Stimulated activated CD8-positive, alpha-beta memory T cell treated with anti-CD3 and anti-CD28 coated beads, Interleukin-7, amount 100 ng/mL, for 24 hours (primary cell): ENCODE results near the gene WASL.

Experiments
- DNase-seq: peaks from one replicate; pipeline ENCODE4 v3.0.0-alpha.2; 2020; ENCODE audit warnings: low read depth

The WASL gene

DNA sequence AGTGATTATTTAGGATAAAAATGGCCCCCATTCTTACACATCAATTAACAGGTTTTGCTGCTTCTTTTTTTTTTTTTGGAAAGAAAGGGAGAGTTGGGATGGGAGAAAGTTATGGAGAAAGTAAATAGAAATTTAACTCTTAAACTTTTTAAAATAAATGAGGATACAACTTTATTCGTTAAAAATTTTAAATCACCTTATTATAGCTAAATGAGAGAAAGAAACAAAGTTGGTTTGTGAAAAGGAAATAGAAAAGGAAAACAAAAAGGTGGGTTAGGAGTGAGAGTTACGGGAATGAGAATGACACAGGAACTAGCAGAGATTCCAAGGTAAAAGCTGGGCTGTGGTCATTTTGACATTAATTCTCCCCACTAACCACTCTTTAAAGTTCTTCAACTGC lies 58.3 kb downstream of the WASL start:
- no peak for DNase-seq

DNA sequence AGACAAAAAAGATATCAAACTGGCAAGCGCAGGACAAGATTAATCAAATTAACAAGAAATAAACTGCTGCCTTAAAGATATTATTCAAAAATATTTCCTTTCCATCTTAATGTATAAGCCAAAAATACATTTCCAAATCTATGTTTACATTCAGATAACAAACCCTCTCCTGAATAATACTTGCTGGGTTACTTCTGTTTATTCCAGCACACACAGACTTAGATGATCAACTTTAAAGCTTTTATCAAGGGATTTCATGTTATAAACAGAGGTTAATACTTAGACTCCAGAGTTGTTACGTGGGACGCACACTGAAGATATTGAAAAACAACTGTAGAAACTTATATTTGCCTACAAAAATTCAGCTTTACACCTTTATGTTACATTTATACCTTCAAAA lies 59.6 kb downstream of the WASL start:
- DNase-seq: no peak

DNA sequence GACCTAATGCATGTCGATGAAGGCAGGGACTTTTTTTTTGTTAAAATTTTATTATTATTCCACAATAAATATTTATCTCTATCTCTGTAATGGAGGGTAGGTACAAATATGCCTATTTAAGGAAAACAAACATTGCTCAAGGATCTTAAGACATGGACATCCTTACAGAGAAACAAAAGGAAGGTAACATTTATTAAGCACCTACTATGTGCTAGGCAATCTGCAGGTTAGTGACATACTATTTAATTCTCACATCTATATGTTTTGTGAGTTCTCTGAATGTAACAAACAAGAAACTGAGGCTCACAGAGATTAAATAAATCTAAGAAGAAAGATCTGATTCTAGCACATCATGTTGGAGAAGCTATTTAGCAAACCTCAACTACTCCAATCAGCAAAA lies 61.1 kb downstream of the WASL start:
- no peak for DNase-seq

DNA sequence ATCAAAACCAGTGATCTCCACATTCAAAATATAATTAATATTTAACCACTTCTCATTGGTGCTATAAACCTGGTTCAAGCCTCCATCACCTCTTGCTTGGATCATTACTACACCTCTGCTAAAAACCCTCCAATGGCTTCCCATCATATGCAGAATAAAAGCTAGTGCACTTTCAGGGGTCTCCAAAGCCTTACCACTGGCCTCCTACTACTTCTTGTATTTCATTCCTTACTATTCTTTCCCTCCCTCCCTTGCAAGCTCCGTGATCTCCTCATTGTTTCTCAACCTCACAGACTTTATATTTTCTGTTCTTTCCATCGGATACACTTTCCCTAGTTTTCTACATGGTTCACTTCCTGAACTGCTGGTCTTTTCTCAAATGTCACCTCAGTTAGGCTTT lies 61.6 kb downstream of the WASL start:
- DNase-seq: no peak

DNA sequence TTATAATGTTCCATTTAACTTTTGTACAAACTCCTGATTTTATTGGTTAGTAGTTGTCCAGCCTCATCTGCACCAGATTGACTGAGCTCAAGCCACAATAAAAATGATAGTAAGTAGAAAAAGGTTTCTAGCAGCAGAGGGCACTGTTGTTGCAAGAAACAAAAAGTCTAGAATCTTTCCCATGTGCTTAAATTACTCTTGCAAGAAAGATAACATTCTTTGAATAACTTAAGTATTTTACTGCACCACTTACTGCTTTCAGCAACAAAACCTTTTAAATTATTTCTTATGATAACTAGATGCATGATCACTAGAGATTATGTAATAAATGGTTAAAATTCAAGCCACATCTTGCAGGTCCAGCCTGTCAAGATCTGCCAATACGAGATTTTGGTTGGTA lies 66.1 kb downstream of the WASL start:
- no peak for DNase-seq

DNA sequence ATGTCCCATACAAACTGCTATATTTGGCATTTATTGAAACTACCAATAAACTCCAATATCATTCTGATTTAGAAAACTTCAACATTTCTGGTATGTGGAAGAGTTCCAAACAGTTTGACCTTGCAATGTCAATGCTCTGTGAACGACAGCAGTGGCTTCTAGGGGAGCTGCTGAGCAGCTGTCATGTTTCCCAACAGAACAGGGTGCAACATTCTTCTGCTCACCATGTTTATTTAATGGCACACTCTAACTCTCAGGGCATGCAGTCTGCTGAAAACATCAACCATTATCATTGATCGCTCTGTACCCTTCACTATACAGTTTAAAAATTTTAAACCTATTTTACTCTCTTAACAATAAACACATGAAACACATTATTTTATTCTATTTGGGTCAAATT lies 67.2 kb downstream of the WASL start:
- DNase-seq: no peak

DNA sequence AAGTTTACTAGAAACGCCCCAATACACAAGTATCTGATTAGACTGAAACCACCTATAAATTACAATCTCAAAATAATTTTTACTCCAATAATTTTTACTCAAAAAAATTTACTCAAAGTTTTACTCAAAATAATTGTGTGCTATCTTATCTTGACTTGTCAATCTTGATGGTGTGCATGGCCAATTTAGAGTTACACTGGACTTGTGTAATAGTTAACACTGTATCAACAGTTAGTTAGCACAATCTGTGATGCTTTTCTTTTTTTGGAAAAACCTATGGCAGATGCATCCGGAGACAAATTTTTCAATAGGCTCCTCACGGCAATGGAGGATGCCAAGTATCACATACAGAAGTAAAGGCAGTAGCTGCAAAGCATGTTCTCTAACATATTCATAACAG lies 68.2 kb downstream of the WASL start:
- no peak for DNase-seq

DNA sequence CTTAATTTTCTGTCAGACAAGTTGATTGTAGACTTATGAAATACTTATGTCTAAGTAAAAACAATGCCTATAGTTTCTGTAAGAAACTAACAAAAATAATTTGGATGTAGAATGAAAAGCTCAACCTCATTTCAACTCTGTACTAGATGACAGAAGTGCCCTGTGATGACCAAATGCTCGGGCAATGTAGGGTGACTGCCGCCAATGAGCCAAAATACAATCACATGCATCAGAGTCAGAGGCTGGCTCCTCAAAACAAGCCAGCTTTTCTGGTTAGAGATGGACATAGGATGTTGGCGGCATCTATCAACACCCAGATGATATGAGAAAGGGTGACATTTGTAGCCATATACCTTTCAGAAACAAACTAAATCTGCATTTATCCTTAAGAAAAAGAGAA lies 69.2 kb downstream of the WASL start:
- DNase-seq: no peak

DNA sequence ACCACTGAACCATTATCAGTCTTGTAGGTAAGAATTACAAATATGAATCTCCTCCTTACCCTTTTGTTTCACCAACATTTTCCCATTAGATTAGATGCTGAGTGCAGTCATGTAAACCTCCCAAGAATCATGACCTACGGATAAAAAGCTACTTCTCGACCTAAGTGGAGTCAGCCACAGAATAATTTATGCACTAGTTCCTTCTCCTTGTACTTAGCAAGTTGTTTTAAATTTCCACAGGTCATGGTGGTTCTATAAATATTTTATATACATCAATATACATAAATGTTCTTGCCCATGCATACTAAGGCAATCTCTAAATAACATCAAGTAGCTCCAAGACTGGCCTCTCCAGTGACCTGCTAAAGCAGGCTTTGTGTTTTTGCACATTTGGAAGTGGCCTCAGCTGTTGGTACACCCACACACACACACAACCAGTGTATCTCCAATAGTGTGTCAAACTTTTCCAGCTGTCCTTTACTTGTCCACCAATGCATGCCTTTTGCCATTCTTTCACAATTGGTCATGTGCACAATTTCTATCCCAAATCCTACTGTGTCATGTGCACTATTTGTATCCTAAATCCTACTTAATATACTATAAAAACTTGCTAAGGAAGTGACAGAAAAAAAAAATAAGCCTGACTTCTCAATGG lies 71.6 kb downstream of the WASL start:
- no peak for DNase-seq

DNA sequence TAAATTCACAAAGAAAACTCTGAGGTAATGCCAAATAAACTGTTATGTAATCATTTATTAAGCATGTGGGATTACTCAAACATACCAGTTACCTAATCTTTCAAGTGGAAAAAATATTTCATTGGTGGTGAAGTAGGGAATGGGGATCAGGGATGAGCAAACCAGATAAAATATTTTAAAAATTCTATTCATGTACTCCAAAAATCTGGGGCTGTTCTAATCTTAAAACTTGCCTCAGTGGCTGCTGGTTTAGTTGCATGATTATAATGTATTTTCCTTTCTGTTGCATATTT lies 73.7 kb downstream of the WASL start:
- DNase-seq: no peak

DNA sequence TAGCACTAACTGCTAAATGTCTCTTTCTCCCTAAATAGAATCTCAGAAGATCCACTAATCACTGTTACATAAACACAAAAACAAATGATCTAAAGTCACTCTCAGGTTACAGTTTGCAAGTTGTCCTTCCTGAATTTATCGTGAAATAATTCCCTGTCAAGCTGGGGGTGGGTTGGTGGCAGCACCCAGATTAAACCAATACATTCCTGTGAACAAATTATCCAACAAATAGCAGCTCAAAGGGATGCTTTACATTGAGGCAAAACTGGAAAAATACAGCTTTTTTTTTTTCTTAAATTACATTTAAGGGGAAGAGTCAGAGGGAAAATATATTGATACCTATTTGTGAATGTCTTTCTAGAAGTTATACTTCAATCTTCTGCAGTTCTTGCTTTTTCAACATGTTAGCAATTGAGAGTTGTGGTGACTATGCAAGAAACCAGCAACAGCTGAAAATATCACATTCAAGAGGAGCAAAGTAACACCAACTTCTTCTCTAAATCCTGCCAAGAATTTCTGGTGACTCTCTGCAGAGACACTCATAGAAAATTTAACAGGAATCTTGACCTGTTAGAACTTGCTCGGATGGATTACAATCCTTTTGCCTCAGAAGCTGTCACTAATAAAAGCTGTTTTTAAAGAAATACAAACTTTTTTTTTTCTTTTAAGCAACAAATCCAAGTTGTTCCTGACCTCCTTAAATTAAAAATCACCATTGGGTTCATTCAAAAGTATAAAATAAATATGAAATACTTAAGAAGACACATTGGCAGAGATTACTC lies 74.2 kb downstream of the WASL start:
- DNase-seq: no peak

DNA sequence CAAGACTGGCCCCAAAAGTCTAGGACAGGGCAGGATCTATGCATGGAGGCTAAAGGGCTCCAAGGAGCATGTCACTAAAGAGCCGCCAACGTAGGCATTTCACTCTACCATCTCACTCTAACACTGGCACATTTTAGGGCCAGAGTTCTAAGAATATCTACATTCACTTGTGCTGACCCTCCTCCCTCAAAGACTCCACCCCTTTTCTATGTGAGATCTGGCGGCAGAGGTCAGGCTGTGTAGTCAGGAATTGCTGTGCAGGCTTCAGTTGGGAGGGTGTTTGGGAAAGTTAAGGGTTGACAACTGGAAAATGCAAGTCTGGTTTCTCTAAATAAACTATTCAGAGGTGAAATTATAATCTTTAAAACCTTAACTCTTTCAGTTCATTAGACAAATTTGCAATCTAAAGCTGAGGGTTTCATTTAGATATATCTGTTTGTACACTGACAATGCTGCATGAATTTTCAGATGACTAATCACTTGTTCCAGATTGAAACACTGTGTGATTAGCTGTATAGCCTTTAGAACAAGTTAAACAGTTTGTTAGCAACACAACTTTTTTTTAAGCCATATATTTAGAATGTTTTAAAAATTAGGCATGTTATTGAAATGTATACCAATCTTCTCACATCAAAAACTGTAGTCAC lies 74.9 kb downstream of the WASL start:
- DNase-seq: no peak

DNA sequence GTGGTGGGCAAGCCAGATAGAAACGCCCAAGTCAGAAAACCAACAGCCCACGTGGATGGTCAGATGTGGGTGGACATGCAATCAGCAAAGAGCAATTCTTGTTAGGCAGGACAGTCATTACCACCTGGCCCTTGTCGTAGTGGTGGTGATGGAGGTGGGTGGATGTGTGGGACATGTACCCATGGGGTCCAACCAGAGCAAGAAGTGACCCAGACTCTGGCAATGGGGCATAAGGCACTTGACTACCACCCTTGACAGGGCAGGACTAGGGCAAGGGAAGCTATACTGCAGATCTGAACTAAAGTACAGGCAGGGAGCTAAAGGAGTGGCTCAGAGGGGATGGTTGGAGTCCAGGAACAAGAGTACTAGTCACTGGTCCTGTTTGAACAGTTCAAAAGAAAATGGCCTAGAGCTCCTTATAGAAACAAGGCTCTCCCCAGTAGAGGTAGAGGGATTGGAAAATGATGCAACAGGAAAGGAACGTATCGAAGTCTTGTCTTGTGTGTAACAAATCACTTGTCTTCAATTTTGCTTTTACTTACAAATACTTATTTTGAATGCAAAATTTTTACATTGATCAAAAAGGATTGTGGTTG lies 75.6 kb downstream of the WASL start:
- no peak for DNase-seq

DNA sequence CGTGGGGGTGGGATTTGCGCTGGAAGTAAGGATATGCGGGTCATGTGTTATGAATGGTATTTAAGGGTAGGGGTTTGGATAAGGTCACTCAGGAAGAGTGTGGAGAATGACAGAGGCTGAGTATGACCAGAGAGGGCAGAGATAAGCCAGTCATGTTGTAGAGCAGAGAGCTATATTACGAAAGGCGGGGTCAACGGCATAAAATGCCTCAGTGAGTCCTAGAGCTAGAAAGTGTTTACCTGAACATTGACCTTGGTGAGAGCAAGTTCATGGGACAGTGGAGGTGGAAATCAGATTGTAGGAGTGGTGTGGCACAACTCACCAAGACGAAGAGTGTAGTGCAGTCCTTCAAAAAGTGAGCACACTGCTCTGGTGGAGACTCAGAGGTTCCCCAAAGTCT lies 79.3 kb downstream of the WASL start:
- DNase-seq: no peak

DNA sequence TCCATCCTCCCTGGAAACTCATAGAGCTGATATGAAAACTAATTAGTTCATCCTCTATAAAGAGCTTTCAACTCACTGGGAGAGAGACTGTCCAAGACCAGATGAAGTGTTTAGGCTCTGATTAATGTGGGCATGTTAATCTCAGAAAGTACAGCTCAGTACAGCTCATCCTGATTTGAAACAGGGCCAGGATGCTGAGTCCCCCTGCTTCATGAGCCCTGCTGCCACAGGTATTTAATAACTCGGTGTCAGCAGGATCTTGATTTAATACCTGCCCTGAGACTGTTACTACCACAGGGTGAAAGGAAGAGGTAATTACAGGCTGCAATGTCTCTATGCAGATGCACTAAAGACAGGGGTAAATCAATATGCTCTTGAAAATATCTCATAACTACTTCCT lies 82.3 kb downstream of the WASL start:
- DNase-seq: no peak

DNA sequence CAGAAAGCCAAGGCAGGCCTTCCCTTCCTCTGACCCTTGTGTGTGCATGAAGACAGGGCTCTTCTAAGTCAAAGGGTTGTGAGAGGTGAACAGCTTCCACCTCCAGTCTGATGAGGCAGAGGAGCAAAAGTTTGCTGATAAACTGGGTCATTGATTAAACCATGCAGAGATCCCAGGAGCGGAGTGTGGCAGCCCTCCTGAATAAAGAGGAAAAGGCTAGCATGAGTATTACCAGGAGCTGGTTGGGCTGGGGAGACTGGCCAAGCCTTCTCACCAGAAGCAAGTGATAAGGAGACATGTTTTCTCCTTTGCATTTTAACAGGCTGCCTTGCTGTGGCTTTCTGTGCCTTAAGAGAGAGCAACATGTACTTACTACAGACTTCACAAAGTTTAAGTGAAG lies 82.9 kb downstream of the WASL start:
- DNase-seq: no peak

DNA sequence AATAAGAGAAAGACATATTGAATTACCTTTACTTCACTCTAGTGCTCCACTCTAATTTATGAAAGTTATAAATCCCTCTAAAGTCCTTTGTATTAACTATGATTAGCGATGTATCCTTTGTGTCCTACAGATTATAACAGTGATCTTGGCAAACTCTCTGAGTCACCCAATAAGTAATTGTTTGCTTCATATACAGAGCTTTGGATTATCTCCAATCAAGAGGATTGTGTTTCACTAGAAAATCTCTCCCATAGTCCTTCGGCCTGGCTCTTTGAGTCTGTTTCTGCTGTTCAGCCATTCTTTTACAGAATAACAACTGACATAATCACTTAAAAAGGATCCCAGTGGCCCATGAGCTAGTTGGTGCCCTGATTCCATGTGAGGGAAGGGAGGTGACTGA lies 83.6 kb downstream of the WASL start:
- DNase-seq: no peak

DNA sequence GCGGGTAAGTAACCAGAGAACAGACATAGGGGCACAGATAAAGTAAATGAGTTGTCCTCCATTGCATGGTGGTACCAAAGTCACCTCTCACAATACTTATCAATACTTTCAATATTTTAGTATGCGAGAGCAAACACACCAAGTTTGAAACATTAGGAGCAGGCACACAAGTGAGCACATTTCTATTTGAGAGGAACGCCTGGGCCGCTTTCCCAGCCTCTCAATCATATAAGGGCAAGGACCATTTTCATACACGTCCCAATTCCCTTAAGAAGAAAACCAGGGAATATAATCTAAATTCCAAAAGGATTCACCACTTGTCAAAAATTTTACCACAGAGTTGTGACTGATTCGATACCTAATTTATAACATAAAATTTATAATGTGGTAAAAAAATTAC lies 85.6 kb downstream of the WASL start:
- no peak for DNase-seq

DNA sequence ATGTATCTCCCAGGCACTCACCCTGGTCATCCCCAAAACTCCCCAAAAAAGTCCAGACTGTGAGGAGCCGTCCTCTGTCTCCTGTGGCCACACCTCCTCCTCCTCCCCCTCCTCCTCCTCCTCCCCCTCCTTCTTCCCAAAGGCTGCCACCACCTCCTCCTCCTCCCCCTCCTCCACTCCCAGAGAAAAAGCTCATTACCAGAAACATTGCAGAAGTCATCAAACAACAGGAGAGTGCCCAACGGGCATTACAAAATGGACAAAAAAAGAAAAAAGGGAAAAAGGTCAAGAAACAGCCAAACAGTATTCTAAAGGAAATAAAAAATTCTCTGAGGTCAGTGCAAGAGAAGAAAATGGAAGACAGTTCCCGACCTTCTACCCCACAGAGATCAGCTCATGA lies 86.0 kb downstream of the WASL start:
- no peak for DNase-seq

DNA sequence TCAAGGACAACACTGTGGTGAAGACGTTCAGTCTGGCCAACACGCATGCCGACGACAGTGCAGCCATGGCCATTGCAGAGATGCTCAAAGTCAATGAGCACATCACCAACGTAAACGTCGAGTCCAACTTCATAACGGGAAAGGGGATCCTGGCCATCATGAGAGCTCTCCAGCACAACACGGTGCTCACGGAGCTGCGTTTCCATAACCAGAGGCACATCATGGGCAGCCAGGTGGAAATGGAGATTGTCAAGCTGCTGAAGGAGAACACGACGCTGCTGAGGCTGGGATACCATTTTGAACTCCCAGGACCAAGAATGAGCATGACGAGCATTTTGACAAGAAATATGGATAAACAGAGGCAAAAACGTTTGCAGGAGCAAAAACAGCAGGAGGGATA lies 86.5 kb downstream of the WASL start:
- DNase-seq: no peak

DNA sequence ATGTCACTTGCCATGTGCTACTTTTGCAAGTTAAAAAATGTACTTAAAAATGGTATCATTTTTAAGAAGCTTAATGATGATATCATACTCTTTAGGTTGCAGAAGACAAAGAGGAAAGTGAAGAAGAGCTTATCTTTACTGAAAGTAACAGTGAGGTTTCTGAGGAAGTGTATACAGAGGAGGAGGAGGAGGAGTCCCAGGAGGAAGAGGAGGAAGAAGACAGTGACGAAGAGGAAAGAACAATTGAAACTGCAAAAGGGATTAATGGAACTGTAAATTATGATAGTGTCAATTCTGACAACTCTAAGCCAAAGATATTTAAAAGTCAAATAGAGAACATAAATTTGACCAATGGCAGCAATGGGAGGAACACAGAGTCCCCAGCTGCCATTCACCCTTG lies 87.0 kb downstream of the WASL start:
- no peak for DNase-seq

DNA sequence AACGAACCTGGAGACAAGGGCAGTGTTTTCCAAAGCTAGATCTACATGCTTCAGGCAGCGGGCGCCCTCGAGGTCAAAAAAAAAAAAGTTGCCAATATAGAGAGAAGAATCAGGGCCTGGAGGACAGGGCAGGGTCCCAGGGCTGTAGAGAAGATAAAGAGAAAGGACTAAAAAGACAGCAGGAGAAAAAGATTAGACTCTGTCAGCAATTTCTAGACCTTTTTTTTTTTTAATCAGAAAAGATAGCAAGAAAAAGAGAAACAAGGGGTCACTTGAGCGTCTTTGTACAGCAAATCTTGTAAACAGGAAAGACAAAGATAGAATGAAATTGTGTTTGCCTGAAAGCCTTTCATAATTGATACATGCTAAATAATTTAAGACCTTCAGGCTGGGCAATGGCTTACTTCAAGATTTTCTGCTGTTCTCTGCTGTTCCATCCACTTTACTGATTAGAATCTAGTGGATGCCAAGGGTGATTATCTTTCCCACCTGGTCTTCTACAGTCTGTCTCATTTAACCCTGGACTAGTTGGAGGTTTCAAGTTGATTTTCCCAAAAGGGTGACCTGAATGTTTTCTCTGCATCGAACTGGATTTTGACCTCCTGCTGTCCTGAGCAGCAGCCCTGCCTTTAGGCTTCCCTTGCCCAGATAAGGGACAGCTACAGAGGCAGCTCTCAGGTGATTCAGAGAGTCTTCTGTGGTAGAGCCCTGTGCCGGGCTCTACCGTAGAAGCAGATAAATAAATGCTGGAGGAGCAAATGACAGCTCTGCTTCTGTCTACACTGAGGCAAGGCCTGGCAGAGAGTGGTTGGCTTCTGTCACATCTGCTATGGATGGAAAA lies 88.1 kb downstream of the WASL start:
- no peak for DNase-seq

DNA sequence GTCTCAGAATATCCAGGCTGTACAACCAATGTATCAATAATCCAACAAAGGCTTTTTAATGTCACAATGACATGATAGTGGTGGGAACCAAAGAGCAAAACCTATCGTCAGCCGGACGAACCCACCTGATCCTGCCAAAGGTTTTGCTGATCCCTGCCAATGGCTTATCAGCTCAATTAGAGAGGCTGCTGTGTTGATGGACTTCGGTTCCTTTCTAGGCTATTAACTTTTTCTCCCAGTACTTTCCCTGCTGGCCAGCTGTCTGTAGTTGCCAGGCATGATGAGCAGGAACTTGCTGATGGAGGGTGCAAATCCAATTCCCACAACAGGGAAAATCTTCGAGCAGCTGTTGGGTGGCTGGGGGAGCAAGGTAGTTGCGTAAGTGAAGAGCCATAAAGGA lies 90.8 kb downstream of the WASL start:
- DNase-seq: no peak
